ENCODE data around the gene NTN4. TPM values are rescaled to one million over a fixed set of nuclear protein-coding genes. Genes with fewer than 3 reads are reported as not detected.

Gene NTN4
- total RNA-seq, 4 donors from 2014 or later = 30.8 to 50.6 (median 32.2) TPM

- Histone ChIP-seq H3K27me3 (no peaks in the 10 kb centered on the region), H3K4me3 (no peak overlapping the region), H3K9me3 (no peaks in the 10 kb centered on the region), H3K4me1 (peaks cover 0 to 10% (median 0%) of the 10 kb centered on the region in 4 donors), H3K27ac (peak overlapping the region in 2 of 4 donors; percentile 32 to 57), H3K36me3 (no peaks in the 10 kb centered on the region)
- 59 to 66% methylated on average over 2 of the region's 2 CpGs for WGBS, 2 donors
- no peak for DNase-seq (ENCODE audit: low spot score in 2 of 2)
- TF ChIP-seq POLR2A (IDR thresholded peaks at IDR 0.05) = no peak
- TF ChIP-seq CTCF (IDR thresholded peaks at IDR 0.05) = no peak
- no peak for TF ChIP-seq EP300 (IDR thresholded peaks at IDR 0.05)
Measured at GRCh38 chr12:95693689-95694088, 96.9 kb downstream of the NTN4 start.

GRCh38 chr12:95690861-95691635, 99.5 kb downstream of the NTN4 start:
- H3K9me3 ChIP-seq = no peaks in the 10 kb centered on the region
- no peaks in the 10 kb centered on the region for H3K36me3 ChIP-seq
- no peak for DNase-seq (ENCODE audit: low spot score in 2 of 2)
- H3K27me3 ChIP-seq = no peaks in the 10 kb centered on the region
- H3K4me1 ChIP-seq = peaks cover 0 to 10% (median 0%) of the 10 kb centered on the region in 4 donors
- no peak overlapping the region for H3K4me3 ChIP-seq
- H3K27ac ChIP-seq = no peak overlapping the region
- TF ChIP-seq EP300 (IDR thresholded peaks at IDR 0.05) (no peak), CTCF (IDR thresholded peaks at IDR 0.05) (no peak), POLR2A (IDR thresholded peaks at IDR 0.05) (no peak)
- 83% methylated on average over 8 of the region's 8 CpGs for WGBS, 2 donors

DNA sequence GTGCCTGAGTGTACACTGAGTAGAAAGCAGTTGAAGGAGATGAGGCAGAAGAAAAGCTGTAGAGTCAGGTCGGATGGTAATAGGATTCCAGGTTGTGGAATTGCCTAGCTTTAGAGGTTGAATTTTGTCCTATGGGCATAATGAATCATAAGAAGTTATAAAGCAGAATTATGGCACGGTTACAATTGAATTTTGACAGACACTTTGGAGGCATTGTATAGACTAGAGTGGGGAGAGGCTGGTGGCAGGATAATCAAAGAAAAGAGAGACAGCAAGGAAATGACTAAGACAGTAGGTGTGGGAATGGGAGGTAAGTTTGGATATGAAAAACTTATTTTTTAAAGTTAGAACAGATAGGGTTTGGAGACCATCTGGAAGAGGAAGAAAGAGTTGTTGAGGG, 102.6 kb downstream of the NTN4 start:
- WGBS, 2 donors = 82 to 83% methylated on average over 2 of the region's 2 CpGs
- no peak for DNase-seq (ENCODE audit: low spot score in 2 of 2)
- no peak for TF ChIP-seq EP300 (IDR thresholded peaks at IDR 0.05)
- no peak for TF ChIP-seq CTCF (IDR thresholded peaks at IDR 0.05)
- TF ChIP-seq POLR2A (IDR thresholded peaks at IDR 0.05) = no peak
- H3K27ac ChIP-seq = no peak overlapping the region
- no peak overlapping the region for H3K4me3 ChIP-seq
- no peaks in the 10 kb centered on the region for H3K9me3 ChIP-seq
- H3K36me3 ChIP-seq = peaks cover 0 to 4% (median 0%) of the 10 kb centered on the region in 3 donors
- no peaks in the 10 kb centered on the region for H3K4me1 ChIP-seq
- no peaks in the 10 kb centered on the region for H3K27me3 ChIP-seq

DNA sequence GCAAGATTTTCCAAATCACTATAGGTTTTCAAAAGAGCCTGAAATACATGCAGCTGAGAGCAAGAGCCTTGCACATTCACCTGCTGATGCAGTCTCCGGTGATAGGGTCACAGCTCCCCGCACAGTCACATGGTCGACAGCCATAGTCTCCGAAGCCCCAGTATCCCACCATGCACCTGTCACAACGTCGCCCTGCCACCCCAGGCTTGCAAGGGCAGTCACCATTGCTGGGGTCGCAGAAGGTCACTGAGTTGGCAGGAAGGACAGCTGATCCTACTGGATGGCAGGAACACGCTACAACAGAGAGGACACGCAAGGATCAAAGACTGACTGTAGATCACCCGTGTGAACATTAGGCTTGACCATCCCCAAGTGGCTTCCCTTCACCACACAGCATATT, 107.1 kb downstream of the NTN4 start:
- Histone ChIP-seq H3K4me3 (no peak overlapping the region), H3K27ac (no peak overlapping the region), H3K4me1 (no peaks in the 10 kb centered on the region), H3K36me3 (peaks cover 0 to 4% (median 0%) of the 10 kb centered on the region in 3 donors), H3K9me3 (no peaks in the 10 kb centered on the region), H3K27me3 (no peaks in the 10 kb centered on the region)
- TF ChIP-seq POLR2A (IDR thresholded peaks at IDR 0.05) (no peak), CTCF (IDR thresholded peaks at IDR 0.05) (no peak), EP300 (IDR thresholded peaks at IDR 0.05) (no peak)
- WGBS, 2 donors = 88 to 92% methylated on average over 10 of the region's 10 CpGs
- DNase-seq (ENCODE audit: low spot score in 2 of 2) = no peak

DNA sequence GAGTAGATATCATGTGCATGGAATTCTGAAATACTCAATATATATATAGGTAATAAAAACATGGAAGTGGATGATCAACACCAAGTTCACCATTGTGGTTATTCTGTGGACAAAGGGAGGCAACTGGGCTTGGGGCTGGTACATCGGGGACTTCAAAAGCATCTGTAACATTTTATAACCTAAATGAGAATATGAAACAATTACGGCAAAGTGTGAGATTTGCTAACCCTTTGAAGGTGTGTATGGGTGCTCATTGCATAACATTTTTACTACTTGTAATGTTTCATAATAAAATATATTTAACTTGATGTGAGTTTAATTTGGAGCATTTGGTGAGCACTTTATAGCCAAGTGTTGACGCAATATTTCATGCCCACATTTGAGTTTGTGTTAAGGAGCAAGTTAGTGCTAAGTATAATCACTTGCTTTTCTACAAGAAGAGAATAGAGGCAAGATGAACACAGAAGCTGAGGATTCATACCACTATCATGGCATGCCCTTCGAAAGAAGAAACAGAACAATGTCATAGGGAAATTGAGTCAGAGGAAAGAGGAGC, 109.3 kb downstream of the NTN4 start:
- Histone ChIP-seq H3K27ac (no peak overlapping the region), H3K27me3 (no peaks in the 10 kb centered on the region), H3K9me3 (no peaks in the 10 kb centered on the region), H3K36me3 (peaks cover 0 to 4% (median 0%) of the 10 kb centered on the region in 3 donors), H3K4me3 (no peak overlapping the region), H3K4me1 (no peaks in the 10 kb centered on the region)
- WGBS, 2 donors = 86 to 92% methylated on average over 4 of the region's 4 CpGs
- TF ChIP-seq CTCF (IDR thresholded peaks at IDR 0.05) = no peak
- TF ChIP-seq POLR2A (IDR thresholded peaks at IDR 0.05) = no peak
- no peak for TF ChIP-seq EP300 (IDR thresholded peaks at IDR 0.05)
- DNase-seq (ENCODE audit: low spot score in 2 of 2) = no peak
